HK-2 (cell line): Measurements from ENCODE around the gene SLC24A4.
A peak's percentile ranks its signal among the peaks of the same experiment; 100 is the strongest.

Experiments used
- DNase-seq: peaks from one replicate; pipeline ENCODE4 v3.0.0-alpha.2; 2018; ENCODE audit not compliant: unreplicated experiment

SLC24A4 gene

GRCh38 chr14:92437729-92438285, 114.8 kb downstream of the SLC24A4 start:
- DNase-seq = no peak

DNA sequence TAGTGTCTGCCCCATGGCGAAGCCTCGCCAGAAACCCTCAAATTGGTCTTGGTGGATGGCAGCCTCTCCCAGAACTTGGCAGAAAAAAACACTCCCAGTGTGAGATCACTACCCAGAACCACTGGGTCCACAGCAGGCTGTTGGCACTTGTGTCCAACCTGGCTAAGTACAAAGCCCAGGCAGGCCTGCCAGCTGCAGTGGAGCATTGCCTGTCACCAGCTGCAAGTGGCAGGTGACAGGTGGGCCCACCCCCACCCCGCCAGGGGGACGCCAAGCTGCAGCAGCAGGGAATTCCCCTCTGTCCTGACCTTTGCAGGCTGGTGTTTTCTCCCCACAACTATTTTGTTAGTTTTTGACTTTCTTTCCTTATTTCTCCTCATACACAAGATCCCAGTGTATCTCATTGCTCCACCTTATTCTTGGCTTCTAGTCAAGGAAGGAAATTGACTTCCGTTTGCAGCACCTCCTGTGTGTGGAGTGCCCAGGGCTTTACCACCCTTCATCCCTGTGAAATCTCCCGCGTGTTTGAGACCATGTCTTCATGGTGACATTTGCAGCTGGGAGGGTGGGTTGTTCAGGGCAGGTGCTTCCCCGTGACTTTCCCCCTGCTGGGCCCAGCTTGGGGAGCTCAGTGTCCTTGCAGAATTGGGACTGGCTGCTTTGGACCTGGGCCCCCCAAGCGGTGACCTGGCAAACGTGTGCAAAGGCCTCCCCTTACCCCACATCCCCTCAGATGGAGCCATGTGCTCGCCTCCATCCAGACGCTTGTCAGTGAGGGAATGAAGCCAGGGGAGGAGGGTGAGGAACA, 116.8 kb downstream of the SLC24A4 start:
- no peak for DNase-seq

DNA sequence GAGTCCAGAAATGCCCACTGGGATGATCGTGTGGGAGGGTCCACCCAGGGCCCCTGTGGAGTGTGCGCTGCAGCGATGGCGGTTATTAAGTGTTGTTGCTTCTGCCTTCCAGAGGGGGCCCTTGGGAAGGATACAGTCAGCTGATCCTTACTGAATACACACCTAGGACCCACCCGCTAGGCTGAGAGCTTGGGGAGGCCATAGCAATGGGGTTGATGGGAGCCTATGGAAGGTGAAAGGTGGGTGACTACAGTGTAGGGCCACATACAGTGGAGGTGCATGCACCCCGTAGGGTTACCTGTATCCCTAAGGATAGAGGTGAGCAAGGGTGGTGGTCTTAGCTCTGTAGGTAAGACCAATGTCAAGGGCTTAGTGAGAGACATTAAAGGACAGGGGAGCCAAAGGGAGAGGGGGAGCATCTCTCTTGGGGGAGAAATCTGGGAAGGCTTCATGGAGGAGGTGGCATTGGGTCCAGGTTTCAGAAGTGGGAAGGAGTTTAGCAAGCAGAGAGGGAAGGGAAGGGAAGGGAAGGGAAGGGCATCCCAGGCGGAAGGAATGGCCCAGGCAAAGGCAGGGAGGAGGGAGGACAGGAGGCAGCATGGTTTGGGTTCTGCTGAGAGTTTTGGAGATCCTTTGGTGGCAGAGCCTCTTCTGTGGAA, 117.5 kb downstream of the SLC24A4 start:
- no peak for DNase-seq

DNA sequence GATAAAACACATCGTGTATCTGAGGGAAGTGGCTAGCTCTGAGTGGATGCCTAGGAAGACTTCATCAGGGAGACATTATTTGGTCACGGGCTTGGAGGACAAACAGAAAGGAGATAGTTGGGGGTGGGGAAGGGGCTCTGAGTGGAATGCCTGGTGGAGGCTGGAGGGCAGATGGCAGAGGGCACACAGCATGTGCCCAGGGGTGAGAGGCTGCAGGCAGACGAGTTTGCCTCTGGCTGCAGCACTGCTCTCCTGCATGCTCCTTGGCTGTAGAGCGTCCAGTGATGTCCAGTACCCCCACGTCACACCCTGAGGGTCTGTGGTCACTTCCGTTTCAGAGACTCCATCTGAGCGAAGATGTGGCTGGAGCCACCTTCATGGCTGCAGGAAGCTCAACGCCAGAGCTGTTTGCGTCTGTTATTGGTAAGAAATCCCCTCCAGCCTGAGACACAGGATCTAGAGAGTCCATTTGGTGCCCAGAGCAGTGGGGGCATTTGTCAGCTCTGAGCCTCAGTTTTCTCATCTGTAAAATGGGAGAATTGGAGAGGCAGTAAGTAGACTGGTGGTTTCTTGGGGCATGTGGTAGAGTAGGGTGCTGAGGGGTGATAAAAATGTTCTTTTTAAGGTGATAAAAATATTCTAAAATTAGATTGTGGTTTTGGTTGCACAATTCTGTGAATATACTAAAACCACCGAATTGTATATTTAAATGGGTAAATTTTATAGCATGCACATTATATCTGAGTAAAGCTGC, 119.0 kb downstream of the SLC24A4 start:
- no peak for DNase-seq

GRCh38 chr14:92443167-92443566, 120.2 kb downstream of the SLC24A4 start:
- DNase-seq = no peak

DNA sequence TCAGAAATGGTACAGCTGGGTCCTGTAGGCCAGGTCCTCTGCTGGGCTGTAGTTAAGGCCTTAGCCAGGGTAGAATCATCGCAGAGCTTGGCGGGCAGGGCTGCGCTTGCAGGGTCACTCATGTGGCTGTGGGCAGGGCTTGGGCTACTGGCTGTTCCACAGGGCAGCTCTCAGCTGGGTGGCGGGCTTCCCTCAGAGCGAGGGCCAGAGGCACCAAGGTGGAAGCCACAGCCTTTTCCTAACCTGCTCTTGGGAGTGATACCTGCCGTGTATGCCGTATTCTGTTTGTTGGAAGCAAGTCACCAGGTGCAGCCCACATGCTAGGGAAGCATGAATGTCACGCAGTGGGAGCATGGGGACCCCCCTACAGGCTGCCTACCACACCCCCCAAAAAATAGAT, 120.8 kb downstream of the SLC24A4 start:
- DNase-seq = no peak

DNA sequence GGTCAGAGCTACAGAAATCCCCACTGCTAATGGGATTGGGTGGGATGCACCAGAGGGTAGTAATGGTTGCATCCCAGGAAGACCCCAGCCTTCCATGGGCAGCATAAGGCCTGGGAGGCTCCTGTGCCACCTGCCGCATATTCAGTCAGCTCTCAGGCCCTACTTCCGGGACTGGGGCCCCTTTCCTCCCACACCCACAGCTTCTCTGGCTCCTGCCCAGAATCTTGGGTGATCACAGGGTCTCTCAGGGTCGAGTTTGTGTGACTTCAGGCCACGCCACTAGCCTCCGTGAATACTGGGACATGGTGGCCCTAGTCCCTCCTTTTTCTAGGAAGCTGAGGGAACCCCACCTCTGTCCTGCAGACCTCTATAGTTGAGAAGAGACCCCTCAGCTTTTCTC, 123.8 kb downstream of the SLC24A4 start:
- no peak for DNase-seq

- no peak for DNase-seq
Observed at GRCh38 chr14:92447416-92448197, 124.6 kb downstream of the SLC24A4 start.

DNA sequence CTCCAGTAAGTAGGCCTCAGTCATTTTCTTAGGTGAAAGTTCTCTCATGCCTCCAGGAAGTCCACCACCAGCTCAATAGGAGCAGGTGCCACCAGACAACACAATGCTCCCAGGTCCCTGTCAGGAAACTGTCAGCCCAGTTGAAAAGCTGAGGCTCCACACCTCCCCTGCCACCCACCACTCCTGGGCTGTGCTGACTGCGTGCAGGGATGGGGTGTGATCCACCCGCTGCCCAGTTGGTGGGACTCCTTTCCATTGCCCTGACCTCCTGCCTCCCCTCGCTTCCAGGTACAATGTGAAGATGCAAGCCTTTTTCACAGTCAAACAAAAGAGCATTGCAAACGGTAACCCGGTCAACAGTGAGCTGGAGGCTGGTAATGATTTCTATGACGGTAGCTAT, 125.8 kb downstream of the SLC24A4 start:
- DNase-seq = no peak

GRCh38 chr14:92449404-92450181, 126.6 kb downstream of the SLC24A4 start:
- DNase-seq = no peak

DNA sequence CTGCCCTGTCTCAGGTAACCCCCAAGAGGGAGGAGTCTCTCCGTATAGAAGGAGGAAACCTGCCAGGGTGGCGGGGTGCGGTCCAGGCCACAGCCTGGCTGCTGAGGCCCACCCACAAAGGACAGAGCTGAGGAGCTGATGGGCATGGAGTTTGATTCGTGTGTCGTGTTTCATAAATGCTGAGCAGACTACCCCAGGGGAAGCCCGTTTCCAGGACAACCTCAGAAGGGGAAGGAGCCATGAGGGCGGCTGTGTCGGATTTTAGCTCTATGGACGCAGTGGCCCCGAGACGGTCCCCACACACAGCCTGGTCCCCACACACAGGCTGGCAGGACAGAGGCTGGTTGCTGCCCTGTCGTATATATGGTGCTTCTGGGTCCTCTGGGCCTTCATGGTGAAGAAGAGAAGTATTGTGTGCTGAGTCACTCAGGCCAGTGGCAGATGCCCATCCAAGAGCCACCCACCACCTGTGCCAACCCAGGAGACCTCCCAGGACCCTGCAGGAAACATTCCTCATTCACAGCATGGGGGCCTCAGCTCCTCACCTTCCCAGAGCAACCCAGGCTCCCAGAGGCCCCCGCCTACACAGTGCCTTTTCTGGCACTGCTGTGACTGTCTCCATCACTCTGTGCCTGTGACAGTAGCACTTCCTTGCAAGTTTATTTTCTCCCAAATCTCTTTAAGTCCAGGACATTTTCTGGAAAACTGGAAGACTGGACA, 127.5 kb downstream of the SLC24A4 start:
- DNase-seq = no peak

DNA sequence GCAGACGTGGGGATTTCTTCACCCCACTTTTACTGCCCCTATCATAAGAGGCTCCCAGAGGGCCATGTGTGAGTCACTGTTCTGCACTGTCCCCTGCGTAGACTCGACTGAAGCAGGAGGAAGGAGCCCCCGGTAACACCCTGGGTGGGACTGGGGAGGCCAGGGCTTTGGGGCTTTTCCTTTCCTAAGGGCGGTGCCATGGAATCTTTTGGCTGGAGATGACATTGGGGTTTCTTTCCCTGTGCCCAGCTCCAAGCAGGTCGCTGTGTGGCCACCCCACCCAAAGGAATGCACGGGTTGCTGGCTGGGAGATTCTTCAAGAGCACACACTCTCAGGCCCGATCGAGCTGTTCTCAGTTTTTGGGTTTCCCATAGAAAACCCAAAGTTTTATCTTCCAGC, 128.3 kb downstream of the SLC24A4 start:
- DNase-seq = no peak

DNA sequence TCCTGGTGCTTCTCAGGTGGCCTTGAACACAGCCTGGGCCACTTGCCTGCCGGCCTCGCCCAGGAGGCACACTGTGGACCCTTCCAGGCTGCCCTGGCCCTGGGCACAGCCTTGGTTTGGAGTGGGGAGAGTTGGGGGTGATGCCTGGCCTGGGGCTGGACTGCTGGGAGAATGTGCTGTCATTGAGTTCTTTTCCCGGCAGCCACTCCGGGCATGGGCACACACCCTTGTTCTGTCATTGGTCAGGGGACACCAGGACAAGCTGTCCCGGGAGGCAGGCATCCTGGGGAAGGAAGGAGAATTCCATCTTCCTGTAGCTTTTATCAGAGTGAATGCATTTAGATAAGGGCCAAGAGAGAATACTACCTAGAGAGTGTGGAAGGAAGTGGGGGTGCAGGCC, 128.8 kb downstream of the SLC24A4 start:
- DNase-seq = no peak

DNA sequence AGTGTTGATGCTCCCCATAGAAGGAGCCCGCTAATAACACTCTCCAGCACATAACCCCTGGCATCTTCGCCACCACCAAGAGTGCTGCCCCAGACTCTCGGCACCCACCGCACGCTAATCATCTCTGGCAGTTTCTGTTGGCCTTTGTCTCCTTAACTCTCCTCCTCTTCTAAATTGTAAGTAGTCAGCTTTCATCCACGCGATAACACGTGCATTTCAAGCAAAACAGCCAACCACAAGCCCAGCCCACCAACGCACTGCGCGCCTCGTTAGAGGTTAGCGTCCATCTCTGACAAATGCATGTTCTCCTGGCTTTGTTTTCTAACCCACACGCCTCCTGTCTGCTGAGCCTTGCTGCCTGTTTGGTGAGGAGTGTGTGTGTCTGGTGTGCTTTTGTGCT, 129.5 kb downstream of the SLC24A4 start:
- DNase-seq = no peak

DNA sequence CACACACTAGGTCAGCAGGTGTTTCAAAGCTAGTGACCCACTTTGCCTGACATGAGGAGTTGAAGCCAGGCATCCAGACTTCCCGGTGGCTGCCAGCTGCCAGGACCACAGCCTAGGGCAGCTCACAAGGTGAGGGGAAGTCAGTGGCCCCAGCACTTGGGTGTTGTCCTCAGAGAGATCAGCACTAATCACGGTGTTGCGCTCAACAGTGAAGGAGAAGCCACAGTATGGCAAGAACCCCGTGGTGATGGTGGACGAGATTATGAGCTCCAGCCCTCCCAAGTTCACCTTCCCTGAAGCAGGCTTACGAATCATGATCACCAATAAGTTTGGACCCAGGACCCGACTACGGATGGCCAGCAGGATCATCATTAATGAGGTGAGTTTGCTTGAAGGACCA, 130.7 kb downstream of the SLC24A4 start:
- DNase-seq = no peak

GRCh38 chr14:92455231-92455630, 132.3 kb downstream of the SLC24A4 start:
- no peak for DNase-seq

DNA sequence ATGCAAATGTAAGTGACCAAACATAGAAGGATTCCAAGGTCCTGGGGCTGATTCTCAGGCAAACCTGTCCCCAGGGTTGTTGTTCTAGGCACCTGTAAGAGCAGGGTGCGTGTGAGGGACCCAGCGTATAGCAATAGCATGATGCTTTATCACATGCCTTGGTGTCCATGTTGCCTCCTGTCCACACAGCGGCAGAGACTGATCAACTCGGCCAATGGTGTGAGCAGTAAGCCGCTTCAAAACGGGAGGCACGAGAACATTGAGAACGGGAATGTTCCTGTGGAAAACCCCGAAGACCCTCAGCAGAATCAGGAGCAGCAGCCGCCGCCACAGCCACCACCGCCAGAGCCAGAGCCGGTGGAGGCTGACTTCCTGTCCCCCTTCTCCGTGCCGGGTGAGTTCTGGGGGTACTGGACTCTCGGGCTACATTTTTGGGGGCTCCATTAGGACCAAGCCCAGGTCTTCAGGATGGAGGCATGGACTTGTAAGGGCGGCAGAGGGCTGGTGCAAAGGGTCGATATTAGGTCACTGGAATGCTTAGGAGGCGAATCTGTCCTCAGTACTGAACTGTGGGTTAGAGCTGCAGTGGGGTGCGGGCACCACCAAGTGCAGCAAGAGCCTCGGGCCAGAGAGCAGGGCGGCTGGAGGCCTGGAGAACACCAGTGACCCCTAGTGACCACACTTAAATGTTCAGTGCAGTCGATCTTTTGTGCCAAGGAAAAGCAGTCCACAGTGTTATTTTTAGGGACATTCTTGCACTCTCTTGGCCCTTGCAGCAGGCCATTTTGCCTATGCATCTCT, 133.4 kb downstream of the SLC24A4 start:
- DNase-seq = peak; percentile 42

GRCh38 chr14:92457016-92457565, 134.1 kb downstream of the SLC24A4 start:
- no peak for DNase-seq
